Body of pancreas (tissue), 4 donors: Measurements from ENCODE around the gene MCTP1.

Experiments
- POLR2A ChIP-seq, 3 donors: fragments of 450-650 bp; IDR thresholded peaks; one replicate each; pipeline ENCODE4 v1.6.1; 2016; ENCODE audit warnings: antibody characterized with exemption in 3 of 3, mild to moderate bottlenecking in 2 of 3
- TF ChIP-seq, protein P1 (sequence below), 7 experiments: fragments of 450-650 bp in 4 of 7; fragments of 200-600 bp in 3 of 7; sonication (generic) in 3 of 7; IDR thresholded peaks; one replicate each; pipeline ENCODE4 v1.5.1; 2016 to 2019; ENCODE audit warnings: antibody characterized with exemption in 7 of 7

DNA sequence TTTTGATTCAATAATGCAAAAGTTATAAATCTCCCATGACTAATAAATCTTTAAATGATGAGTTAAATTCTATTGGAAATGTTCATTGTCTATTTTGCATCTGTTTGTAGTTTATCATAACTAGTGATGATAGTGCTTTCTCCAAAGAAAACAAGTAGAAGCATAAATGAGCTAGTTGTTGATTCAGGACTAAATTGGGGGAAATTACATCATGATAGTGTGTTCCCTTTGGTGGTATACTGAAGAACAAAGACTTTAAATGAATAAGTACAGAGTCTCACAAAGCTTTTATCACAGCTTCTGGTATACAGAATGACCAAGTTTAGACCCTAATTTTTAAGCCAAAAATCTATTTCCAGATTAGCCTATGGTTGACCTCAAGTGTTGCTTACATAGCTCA, 173.8 kb downstream of the MCTP1 start:
- TF ChIP-seq, protein P1, sequence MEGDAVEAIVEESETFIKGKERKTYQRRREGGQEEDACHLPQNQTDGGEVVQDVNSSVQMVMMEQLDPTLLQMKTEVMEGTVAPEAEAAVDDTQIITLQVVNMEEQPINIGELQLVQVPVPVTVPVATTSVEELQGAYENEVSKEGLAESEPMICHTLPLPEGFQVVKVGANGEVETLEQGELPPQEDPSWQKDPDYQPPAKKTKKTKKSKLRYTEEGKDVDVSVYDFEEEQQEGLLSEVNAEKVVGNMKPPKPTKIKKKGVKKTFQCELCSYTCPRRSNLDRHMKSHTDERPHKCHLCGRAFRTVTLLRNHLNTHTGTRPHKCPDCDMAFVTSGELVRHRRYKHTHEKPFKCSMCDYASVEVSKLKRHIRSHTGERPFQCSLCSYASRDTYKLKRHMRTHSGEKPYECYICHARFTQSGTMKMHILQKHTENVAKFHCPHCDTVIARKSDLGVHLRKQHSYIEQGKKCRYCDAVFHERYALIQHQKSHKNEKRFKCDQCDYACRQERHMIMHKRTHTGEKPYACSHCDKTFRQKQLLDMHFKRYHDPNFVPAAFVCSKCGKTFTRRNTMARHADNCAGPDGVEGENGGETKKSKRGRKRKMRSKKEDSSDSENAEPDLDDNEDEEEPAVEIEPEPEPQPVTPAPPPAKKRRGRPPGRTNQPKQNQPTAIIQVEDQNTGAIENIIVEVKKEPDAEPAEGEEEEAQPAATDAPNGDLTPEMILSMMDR (IDR thresholded peaks at IDR 0.05) = no peak
- TF ChIP-seq POLR2A (IDR thresholded peaks at IDR 0.05) = no peak
